Activated CD4-positive, alpha-beta T cell treated with anti-CD3 and anti-CD28 coated beads for 24 hours (primary cell): ENCODE data around the gene GALNT13.

Source experiments
- DNase-seq, 2 donors: peaks; one replicate each; pipeline ENCODE4 v3.0.0-alpha.2; 2020; ENCODE audit warnings: low read depth in 2 of 2

Gene GALNT13

GRCh38 chr2:154125891-154126290 is 254.2 kb downstream of the GALNT13 start:
- no peak for DNase-seq

- no peak for DNase-seq
These were observed 259.1 kb downstream of the GALNT13 start for GRCh38 chr2:154130821-154131220.

GRCh38 chr2:154132827-154133226 is 261.1 kb downstream of the GALNT13 start:
- DNase-seq: no peak

GRCh38 chr2:154133823-154134222 is 262.1 kb downstream of the GALNT13 start:
- DNase-seq: no peak

- DNase-seq: no peak
These were observed 268.7 kb downstream of the GALNT13 start for GRCh38 chr2:154140249-154141025.

GRCh38 chr2:154142480-154142879 is 270.8 kb downstream of the GALNT13 start:
- DNase-seq: no peak

- no peak for DNase-seq
These were observed 271.4 kb downstream of the GALNT13 start for GRCh38 chr2:154143105-154143504.

- no peak for DNase-seq
These were observed 286.4 kb downstream of the GALNT13 start for GRCh38 chr2:154158101-154158500.

GRCh38 chr2:154161286-154161685 is 289.6 kb downstream of the GALNT13 start:
- no peak for DNase-seq

GRCh38 chr2:154170400-154170799 is 298.7 kb downstream of the GALNT13 start:
- DNase-seq: no peak

- DNase-seq: no peak
These were observed 301.4 kb downstream of the GALNT13 start for GRCh38 chr2:154173164-154173563.

- no peak for DNase-seq
These were observed 302.2 kb downstream of the GALNT13 start for GRCh38 chr2:154173919-154174318.

GRCh38 chr2:154182008-154182407 is 310.3 kb downstream of the GALNT13 start:
- no peak for DNase-seq

- no peak for DNase-seq
These were observed 316.2 kb downstream of the GALNT13 start for GRCh38 chr2:154187948-154188347.

- DNase-seq: no peak
These were observed 318.2 kb downstream of the GALNT13 start for GRCh38 chr2:154189953-154190352.

- no peak for DNase-seq
These were observed 321.5 kb downstream of the GALNT13 start for GRCh38 chr2:154193246-154193645.

- no peak for DNase-seq
These were observed 323.4 kb downstream of the GALNT13 start for GRCh38 chr2:154194909-154195643.

- no peak for DNase-seq
These were observed 324.0 kb downstream of the GALNT13 start for GRCh38 chr2:154195644-154196195.

GRCh38 chr2:154198866-154199265 is 327.1 kb downstream of the GALNT13 start:
- no peak for DNase-seq

GRCh38 chr2:154203206-154203605 is 331.5 kb downstream of the GALNT13 start:
- DNase-seq: no peak

GRCh38 chr2:154203902-154204301 is 332.2 kb downstream of the GALNT13 start:
- no peak for DNase-seq

- DNase-seq: no peak
These were observed 335.7 kb downstream of the GALNT13 start for GRCh38 chr2:154207288-154208047.
